ENCODE data around the gene SFXN5. TPM values are rescaled to one million over a fixed set of nuclear protein-coding genes. Genes with fewer than 3 reads are reported as not detected.

The SFXN5 gene
- total and polyA plus RNA-seq, 2 experiments from 2014 or later, result 10.0 to 16.4 TPM

DNA sequence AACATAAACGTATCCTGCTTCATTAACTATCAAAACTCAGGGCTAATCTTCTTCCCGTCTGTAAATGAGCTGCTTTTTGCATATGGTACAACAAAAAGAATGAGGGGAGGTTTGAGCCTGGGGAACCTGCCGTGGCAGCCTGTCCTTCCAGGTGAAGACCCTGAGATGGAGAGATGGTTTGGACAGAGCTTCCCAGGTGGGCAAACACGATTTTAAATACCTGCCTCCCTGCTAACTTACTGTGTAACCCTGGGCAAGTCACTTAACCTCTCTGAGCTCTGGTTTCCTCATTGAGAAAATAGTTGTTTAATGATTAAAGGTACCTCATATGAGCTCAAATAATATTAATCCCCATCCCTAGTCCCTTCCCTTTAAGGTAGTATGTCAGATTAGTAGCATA is 145.1 kb downstream of the SFXN5 start:
- no peaks in the 10 kb centered on the region for H3K9me2 ChIP-seq (ENCODE audit: insufficient read depth)
- 26 to 33% methylated on average over 4 of the region's 4 CpGs for WGBS, 2 experiments (ENCODE audit: low coverage in 1 of 2, low lambda C conversion rate in 2 of 2, missing lambda C conversion rate in 2 of 2)
- DNase-seq, result no peak

GRCh38 chr2:72925328-72925943 is 146.1 kb downstream of the SFXN5 start:
- Histone ChIP-seq H3K9me3 (ENCODE audit: low read depth) (no peaks in the 10 kb centered on the region), H3K4me1 (ENCODE audit: insufficient read depth) (no peaks in the 10 kb centered on the region), H3K4me2 (ENCODE audit: unreplicated experiment) (no peak overlapping the region), H4K20me1 (ENCODE audit: insufficient read depth) (no peaks in the 10 kb centered on the region), H3K79me2 (ENCODE audit: insufficient read depth) (no peaks in the 10 kb centered on the region), H3F3A (ENCODE audit: insufficient read depth) (no peaks in the 10 kb centered on the region), H3K4me3 (no peak overlapping the region), H3K9ac (no peak overlapping the region), H3K36me3 (ENCODE audit: low read depth) (no peaks in the 10 kb centered on the region), H3K27me3 (replicated peaks; ENCODE audit: insufficient read depth) (peaks cover 95% of the 10 kb centered on the region), H3K27ac (no peak overlapping the region), H3K9me2 (ENCODE audit: insufficient read depth) (no peaks in the 10 kb centered on the region), H2AFZ (no peak overlapping the region)
- 13 to 16% methylated on average over 26 of the region's 26 CpGs for WGBS, 2 experiments (ENCODE audit: low coverage in 1 of 2, low lambda C conversion rate in 2 of 2, missing lambda C conversion rate in 2 of 2)
- TF ChIP-seq EZH2 (IDR thresholded peaks at IDR 0.05; ENCODE audit: insufficient read depth, poor library complexity, severe bottlenecking) (peak; percentile 94), EZH2phosphoT487 (IDR thresholded peaks at IDR 0.05; ENCODE audit: insufficient read depth, low read depth) (0 out of 2 replicates have a peak, but pooled peaks have one; percentile 57)
- in situ Hi-C loops (cut with MboI), result no loop called here
- DNase-seq, result no peak

More for the DNA sequence above, 145.1 kb downstream of the SFXN5 start:
- Histone ChIP-seq H3K79me2 (ENCODE audit: insufficient read depth) (no peaks in the 10 kb centered on the region), H3K4me2 (ENCODE audit: unreplicated experiment) (no peak overlapping the region), H2AFZ (no peak overlapping the region), H3K9ac (no peak overlapping the region), H3K27ac (no peak overlapping the region), H3K36me3 (ENCODE audit: low read depth) (no peaks in the 10 kb centered on the region), H3K4me1 (ENCODE audit: insufficient read depth) (peaks cover 5% of the 10 kb centered on the region), H3K4me3 (no peak overlapping the region), H3K9me3 (ENCODE audit: low read depth) (no peaks in the 10 kb centered on the region), H3K27me3 (replicated peaks; ENCODE audit: insufficient read depth) (peaks cover 86% of the 10 kb centered on the region), H3F3A (ENCODE audit: insufficient read depth) (no peaks in the 10 kb centered on the region), H4K20me1 (ENCODE audit: insufficient read depth) (no peaks in the 10 kb centered on the region)
- TF ChIP-seq EZH2 (IDR thresholded peaks at IDR 0.05; ENCODE audit: insufficient read depth, poor library complexity, severe bottlenecking) (no peak), EZH2phosphoT487 (IDR thresholded peaks at IDR 0.05; ENCODE audit: insufficient read depth, low read depth) (no peak)
- in situ Hi-C loops (cut with MboI), result no loop called here

DNA sequence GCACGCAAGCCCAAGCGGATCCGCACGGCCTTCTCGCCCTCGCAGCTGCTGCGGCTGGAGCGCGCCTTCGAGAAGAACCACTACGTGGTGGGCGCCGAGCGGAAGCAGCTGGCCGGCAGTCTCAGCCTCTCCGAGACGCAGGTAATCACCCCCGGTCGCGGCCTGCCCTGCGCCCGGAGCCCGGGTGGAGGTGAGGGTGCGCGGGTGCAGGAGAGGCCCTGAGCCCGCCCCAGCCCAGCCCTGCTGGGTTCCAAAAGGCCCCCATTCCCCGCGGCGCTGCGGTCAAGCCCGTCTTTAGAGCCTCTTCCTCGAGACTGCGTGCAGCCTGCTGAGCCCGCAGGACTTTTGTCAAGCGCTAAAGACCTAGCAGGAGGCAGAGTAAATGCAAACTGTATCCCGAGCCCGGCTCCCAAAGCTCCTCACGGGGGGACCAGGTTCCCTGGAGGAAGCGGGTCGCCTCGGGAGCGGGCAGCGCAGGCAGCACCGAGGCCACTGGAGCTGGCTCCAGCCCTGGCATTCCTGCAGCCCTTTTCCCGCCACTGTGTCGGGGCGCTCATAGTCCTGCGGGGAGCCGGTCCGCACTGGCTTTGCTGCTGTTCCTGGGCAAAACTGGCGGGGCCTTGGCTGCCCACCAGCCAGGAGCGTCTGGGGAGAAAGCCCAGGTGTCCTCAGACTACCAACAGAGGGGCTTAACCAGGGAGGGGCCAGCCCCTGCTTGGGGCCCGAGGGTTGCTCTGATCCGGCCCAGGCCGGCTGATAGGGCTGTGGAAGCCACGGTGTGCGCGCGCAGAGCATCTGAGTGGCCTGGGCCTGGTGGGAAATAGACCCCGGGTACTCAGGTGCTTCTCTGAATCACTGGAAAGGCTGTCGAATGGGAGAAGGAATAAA is 146.9 kb downstream of the SFXN5 start:
- in situ Hi-C loops (cut with MboI), result no loop called here
- no peaks in the 10 kb centered on the region for H3F3A ChIP-seq (ENCODE audit: insufficient read depth)
- H3K9me2 ChIP-seq (ENCODE audit: insufficient read depth), result no peaks in the 10 kb centered on the region
- no peak overlapping the region for H3K9ac ChIP-seq
- no peak overlapping the region for H2AFZ ChIP-seq
- 5% methylated on average over 57 of the region's 61 CpGs for WGBS, 2 experiments (ENCODE audit: low coverage in 1 of 2, low lambda C conversion rate in 2 of 2, missing lambda C conversion rate in 2 of 2)
- TF ChIP-seq EZH2phosphoT487 (IDR thresholded peaks at IDR 0.05; ENCODE audit: insufficient read depth, low read depth), result no peak
- TF ChIP-seq EZH2 (IDR thresholded peaks at IDR 0.05; ENCODE audit: insufficient read depth, poor library complexity, severe bottlenecking), result peak; percentile 92
- no peaks in the 10 kb centered on the region for H3K79me2 ChIP-seq (ENCODE audit: insufficient read depth)
- H4K20me1 ChIP-seq (ENCODE audit: insufficient read depth), result no peaks in the 10 kb centered on the region
- peaks cover 97% of the 10 kb centered on the region for H3K27me3 ChIP-seq (replicated peaks; ENCODE audit: insufficient read depth)
- no peak overlapping the region for H3K4me3 ChIP-seq
- H3K27ac ChIP-seq, result no peak overlapping the region
- no peaks in the 10 kb centered on the region for H3K4me1 ChIP-seq (ENCODE audit: insufficient read depth)
- H3K36me3 ChIP-seq (ENCODE audit: low read depth), result no peaks in the 10 kb centered on the region
- no peak overlapping the region for H3K4me2 ChIP-seq (ENCODE audit: unreplicated experiment)
- DNase-seq, result peak; percentile 37
- H3K9me3 ChIP-seq (ENCODE audit: low read depth), result no peaks in the 10 kb centered on the region

GRCh38 chr2:72923833-72924352 is 147.6 kb downstream of the SFXN5 start:
- no peak for TF ChIP-seq EZH2 (IDR thresholded peaks at IDR 0.05; ENCODE audit: insufficient read depth, poor library complexity, severe bottlenecking)
- no peak for TF ChIP-seq EZH2phosphoT487 (IDR thresholded peaks at IDR 0.05; ENCODE audit: insufficient read depth, low read depth)
- H3K9ac ChIP-seq, result no peak overlapping the region
- no peaks in the 10 kb centered on the region for H3K9me3 ChIP-seq (ENCODE audit: low read depth)
- no peak overlapping the region for H3K4me2 ChIP-seq (ENCODE audit: unreplicated experiment)
- in situ Hi-C loops (cut with MboI), result no loop called here
- DNase-seq, result no peak
- no peaks in the 10 kb centered on the region for H3K9me2 ChIP-seq (ENCODE audit: insufficient read depth)
- no peak overlapping the region for H2AFZ ChIP-seq
- H3K4me3 ChIP-seq, result no peak overlapping the region
- no peaks in the 10 kb centered on the region for H3K36me3 ChIP-seq (ENCODE audit: low read depth)
- peaks cover 99% of the 10 kb centered on the region for H3K27me3 ChIP-seq (replicated peaks; ENCODE audit: insufficient read depth)
- H3K79me2 ChIP-seq (ENCODE audit: insufficient read depth), result no peaks in the 10 kb centered on the region
- H3K27ac ChIP-seq, result no peak overlapping the region
- WGBS, 2 experiments (ENCODE audit: low coverage in 1 of 2, low lambda C conversion rate in 2 of 2, missing lambda C conversion rate in 2 of 2), result 13 to 18% methylated on average over 31 to 32 of the region's 36 CpGs
- H3F3A ChIP-seq (ENCODE audit: insufficient read depth), result no peaks in the 10 kb centered on the region
- no peaks in the 10 kb centered on the region for H4K20me1 ChIP-seq (ENCODE audit: insufficient read depth)
- no peaks in the 10 kb centered on the region for H3K4me1 ChIP-seq (ENCODE audit: insufficient read depth)
